HS-5 (cell line): Measurements from ENCODE around the gene KCNK16.
A peak's percentile ranks its signal among the peaks of the same experiment; 100 is the strongest.

ENCODE experiments used
- DNase-seq: peaks from one replicate; pipeline ENCODE4 v3.0.0-alpha.2; 2012; ENCODE audit warnings: low read depth

Gene KCNK16

DNA sequence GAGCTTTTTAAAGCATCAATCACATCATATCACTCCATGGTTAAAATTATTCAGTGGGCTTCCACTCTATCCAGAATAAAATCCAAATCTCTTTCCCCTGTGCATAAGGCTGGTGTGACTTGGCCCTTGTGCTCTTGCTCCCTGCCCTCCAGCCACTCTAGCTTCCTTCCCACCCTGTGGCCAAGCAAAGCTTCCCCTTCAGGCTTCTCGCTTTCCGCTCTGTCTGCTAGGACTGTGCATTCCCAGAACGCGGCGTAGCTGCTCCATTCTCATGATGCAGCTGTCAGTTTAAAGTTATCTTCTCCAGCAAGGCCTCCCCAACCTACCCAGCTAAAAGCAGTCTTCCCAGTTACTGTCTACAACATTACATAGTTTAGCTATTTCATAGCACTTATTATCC, 19.4 kb upstream of the KCNK16 start:
- DNase-seq: no peak

DNA sequence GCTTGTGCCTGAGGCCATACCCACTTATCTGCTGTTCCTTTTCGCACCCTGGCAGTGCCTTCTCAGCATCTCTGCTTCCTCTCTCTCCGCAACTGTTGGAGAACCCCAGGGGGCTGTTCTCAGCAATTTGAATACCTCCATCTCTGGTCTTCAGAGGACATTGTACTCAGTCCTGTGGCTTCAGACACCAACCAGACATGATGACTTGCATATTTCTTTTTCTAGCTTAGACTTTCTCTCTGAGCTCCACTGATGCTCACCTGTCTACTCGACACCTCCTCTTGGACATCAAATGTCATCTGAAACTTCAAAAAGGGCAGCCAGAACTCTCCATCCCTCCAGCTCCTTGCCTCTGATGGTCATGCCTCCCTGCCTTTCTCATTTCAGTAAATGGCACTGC, 18.9 kb upstream of the KCNK16 start:
- no peak for DNase-seq

GRCh38 chr6:39339868-39340550, 17.5 kb upstream of the KCNK16 start:
- no peak for DNase-seq

DNA sequence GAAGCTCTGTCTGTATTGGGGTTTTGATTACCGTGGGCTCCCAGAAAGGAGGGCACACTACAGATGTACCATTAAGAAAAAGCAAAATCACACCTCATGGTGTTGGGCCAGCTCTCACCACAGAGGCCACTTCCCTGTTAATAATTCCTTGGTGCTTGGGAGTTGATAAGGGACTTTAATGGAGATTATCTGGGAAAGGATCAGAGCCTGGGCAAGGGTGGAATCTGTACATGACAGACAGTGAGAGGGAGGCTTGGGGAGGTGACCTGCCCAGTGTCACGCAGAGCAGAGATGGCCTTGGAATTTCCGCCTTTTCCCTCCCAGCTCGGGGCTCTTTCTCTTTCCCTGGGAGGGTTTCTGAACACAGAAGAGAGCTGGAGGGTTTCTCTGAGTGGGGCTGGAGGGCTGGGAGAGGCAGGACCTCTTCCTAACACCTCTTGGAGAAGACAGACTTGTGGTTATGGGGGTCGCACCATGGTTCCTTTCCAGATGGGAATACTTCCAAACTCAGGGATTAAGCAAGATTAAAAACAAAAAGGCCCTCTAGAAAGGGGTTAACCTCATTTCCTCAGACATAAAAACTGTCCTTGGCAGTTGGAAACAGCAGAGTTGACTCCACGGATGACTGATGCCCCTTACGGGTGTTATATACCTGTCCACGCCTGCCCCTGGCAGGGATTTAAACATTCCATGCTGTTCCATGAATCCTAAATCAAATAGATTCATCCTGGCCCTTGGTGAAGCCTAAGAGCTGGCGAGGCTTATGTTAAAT, 16.8 kb upstream of the KCNK16 start:
- no peak for DNase-seq

- no peak for DNase-seq
Measured at GRCh38 chr6:39338397-39338796, 15.9 kb upstream of the KCNK16 start.

DNA sequence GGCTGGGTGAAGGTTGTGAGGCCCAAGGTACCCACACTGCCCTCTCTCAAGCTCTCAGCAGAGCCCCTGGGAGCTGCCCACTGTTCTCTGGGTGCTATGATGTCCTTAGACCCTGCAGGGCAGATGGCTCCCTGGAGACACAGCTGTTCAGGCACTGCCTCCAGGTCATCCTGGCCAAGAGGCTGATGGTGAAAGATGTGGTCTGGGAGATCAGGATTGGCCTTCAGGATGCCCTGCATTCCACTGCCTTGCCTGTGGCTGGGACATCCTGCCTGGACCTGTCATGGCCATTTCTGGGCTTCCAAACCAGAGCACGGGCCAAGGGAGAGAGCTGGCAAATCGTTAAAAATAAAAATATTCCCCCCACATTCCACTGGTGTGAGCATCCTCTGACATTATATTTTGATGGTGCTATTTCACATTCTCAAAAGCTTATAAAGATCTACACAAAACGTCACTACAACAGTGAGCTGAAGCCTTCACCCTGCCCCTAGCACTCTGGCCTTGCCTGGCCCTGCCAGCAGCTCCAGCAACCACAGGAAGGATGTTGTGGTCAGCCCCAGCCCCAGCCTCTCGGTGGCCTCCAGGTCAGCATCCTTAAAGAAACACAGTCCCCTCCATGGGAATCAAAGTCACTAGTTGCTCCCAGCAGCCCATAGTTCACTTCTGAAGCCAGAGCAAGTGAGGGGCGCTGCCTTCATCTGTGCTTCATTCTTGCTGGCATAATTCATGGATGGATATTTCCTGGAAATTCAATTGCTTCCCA, 13.5 kb upstream of the KCNK16 start:
- DNase-seq: peak; percentile 20

- no peak for DNase-seq
Measured at GRCh38 chr6:39333644-39334438, 11.3 kb upstream of the KCNK16 start.

DNA sequence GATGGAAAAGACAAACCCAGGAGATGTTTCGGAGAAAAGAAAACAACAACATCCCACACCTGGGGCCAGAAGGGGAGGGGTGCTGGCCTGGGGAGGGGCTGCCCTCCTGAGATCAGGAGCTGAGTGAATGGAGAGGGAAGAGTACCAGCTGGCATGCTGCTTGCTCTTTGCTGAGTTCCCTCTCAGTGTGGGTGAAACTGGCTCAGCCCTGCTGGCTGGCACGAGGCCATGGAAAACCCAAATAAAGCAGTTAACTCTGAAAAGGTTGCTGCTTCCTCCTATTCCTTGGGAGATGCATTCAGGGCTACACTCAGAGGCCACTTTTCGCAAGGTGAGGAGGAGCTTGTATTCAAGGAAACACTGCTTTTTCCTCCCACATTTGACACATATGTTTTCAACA, 8.0 kb upstream of the KCNK16 start:
- DNase-seq: no peak

DNA sequence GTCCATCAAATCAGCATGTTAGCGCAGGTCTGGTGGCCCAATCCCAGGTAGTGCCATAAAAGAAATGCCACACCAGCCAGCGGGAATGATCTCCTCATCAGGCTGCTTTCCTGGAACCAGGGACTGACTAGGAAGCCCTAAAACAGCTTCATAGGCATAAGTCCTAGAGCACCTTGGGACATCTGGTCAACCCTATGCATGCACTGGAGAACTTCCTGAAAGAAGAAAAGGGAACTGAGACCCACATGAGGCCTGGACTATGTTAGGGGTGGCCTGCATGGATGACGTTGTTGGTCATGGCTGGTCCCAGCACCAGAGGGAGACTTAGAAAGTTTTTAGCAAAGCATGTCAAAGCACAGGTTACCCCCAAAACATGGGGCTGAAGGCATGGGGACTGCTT, 7.6 kb upstream of the KCNK16 start:
- DNase-seq: no peak

DNA sequence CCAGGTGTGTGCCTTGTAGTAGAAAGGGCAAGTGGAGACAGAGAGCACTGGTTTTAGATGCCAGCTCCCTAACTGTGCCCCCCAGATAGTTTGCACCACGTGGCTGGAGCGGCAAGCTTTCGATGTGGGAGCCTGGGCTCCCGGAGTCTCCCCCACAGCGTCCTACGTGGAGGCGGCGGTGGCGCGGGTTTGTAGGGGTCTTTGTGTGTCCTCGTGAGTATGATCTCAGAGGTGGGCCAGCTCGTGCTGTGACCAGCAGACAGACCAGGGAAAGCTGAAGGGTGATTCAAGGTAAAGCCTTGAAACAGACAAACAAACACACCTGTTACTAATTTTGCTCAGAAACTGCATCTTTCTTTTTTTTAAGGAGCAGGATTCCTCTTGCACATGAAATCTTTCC, 5.6 kb upstream of the KCNK16 start:
- no peak for DNase-seq

DNA sequence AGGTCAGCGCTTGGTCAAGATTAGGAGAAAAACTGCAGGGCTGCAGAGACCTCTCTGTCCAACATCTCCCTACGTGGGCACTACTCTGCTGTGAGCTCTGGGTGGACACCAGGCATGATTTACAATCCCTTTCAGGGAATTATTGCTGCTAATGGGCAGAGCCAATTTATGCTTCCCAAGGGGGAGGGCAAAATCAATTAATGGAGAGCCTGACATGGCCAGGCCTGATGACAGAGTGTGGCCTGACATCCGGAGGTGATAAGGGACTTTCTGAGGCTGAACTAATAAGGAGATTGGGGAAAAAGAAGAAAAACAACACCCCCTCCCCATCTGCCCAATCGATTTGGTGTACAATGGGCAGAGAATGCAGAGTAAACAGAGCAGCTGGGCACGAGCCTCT, 5.0 kb upstream of the KCNK16 start:
- no peak for DNase-seq

GRCh38 chr6:39321761-39322160, 741 bp downstream of the KCNK16 start:
- DNase-seq: no peak

DNA sequence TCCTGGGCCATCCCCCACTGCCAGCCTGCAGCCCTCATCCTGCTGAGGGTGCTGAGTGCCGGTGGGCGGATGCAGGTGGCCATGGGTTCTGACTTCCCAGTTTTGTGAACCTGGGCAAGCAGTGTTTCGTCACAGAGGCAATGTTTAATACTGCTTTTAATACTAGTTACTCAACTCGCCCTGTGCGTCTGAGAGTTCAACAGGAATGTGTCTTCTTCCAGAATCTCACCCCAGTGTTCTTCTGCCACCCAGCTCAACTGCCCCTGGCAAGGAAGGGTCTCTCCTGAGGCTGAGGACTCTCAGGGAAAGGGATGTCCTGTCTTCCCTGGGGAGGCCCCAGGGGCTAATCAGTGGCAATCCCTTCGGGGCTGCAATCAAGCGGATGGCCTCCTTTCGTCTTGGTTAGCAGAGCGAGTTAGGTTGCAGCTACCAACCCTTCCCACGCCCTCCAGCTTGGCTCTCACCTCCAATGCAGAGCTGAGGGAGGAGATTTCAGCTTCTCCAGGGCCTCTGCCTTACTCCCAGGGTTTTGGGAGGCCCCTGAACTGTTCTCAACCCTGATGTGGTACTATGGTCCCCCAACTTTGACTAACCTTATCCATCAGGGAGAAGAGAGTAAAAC, 2.0 kb downstream of the KCNK16 start:
- DNase-seq: no peak

DNA sequence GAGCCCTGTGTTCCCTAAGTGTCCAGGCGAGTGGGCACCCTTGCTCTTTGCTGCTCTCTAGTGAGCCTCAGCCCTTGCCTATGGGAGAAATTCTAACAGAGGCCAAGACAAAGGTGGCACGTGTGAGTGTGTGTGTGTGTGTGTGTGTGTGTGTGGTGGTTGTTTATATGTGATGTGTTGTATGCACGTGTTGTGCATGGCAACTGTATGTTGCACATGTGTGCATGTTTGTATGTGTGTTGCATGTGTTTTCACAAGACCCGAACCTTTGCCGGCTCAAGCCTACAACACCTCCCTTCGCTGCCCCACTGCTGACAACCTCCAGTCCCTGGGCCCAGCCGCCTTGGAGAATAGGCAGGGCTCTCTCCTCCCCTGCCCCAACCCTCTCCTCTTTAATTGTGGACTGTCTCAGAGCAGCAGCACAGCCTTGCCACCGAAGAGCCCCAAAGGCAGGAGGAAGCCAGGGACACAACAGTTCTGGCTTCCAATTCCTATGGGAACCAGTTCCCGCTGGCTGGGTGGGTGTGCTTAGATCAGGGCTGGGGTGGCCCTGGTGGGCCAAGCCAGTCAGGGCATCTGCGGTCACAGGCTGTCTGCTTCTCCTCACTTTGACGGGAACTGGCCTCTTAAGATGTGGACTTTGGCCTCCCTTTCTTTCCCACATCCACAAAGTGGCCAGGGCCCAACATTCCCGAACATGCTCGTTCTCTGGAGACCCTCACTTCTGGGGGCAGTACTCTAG, 2.7 kb downstream of the KCNK16 start:
- DNase-seq: no peak

GRCh38 chr6:39317256-39317655, 5.2 kb downstream of the KCNK16 start:
- no peak for DNase-seq

DNA sequence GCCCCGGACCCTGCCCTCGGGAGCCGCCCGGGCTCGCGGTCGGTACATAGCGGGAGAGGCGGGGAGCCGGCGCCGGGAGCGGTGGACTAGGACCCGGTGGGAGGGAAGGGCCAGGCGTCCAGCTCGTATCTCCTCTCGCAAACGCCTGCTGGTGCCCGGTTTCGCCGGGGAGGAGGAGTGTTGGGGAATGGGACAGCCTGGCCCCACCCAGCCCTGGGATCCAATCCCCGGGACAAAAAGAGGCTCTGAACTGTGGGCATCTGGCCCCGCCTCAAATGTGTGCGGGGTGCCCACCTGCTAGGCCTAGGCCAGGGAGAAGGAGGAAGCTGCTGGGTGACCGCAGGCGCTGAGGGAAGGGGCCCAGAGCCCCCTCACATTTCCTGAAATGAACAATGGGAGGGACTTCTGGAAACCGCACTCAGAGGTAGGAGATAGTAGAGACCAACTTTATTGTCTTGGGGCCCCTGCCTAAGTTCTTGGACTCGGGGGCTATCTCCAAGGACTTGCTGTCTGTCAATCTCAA, 8.2 kb downstream of the KCNK16 start, which contains the start of gene KCNK17:
Gene KCNK17, minus strand, starts transcription at position 147 of the 523 bp plus-strand sequence. Its CDS starts 99 bp downstream, at position 48.
- DNase-seq: no peak

DNA sequence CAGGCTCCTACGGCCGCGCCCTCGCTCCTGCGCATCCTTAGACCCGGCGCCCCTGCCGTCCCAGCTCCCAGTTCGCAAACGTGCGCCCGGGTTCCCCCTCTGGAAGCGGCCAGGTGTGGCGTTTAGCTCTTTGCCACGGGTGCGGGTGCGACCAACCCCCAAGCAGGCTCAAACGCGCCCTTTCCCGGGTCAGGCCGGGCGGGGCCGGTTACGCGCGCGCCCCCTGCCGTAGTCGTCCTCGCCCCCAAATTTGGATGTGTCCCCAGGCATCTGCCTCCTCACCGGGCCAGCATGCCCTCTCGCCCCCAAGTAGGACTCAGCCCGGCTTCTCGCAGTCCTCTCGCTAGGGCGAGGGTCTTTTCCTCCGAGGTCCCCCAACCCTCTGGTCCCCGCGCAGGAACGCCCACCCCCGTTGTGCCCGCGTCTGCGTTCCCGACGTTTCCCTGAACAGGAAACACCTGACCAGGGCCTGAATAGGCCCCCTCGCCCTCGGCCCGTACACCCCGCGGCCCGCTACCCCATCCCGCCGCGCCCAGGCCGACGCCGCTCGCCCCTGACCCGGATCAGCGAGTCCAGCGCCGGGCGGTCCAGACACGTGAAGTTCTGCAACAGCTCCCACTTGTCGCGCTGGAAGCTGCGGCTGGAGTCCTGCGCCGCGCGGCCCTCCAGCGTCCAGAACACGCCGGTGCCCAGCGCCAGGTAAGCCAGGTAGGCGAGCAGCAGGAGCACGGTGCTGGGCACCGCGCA, 8.8 kb downstream of the KCNK16 start:
- no peak for DNase-seq

DNA sequence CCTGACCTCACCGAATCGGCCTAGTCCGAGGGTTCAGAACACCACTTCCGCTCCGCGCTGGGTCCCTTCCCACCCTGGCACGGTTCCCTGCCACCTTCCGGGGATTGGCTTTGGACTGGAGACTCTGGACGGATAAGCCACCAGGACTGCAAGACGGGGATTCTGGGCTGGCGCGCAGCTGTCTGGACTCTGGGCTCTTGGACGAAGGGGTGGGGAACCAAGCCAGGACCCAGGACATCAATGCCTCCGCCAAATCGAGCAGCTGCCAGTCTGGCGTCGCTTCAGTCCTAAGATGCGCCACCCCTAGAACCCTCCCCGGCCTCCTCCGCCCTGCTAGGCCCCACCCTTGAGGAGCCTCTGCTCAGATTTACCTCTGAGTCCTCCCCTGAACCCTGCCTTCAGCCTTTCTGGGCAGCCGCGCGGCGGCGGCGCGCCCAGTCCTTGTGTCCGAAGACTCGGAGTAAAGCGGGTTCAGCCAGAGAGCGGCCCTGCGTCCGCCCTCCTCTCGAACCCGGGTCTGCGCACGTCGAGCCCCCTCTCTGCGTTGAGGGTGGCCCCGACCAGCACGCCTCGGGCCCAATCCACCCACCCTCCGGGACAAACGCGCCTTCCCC, 9.5 kb downstream of the KCNK16 start:
- DNase-seq: no peak

DNA sequence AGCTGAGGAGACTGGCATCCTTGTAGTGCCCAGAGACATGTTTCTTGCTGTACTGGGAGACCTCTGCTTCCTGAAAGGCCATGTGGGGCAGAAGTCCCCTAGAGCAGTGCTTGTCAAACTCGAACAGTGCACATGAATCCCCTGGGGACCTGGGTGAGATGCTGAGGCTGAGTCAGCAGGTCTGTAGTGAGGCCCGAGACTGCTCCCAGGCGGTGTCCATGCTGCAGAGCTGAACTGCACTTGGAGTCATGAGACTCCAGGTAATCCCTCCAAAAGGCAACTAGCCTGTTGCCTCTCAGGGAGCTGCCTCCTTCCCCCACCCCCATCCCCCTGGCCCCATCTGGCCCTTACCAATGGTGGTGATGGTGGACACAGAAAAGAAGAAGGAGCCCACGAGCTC, 12.0 kb downstream of the KCNK16 start:
- DNase-seq: no peak
